ENCODE measurements around the gene STX1B.

STX1B gene

GRCh38 chr16:31033709-31034492 is 23.5 kb upstream of the STX1B start:
- H3K36me3 ChIP-seq (ENCODE audit: low read length), result no peaks in the 10 kb centered on the region

DNA sequence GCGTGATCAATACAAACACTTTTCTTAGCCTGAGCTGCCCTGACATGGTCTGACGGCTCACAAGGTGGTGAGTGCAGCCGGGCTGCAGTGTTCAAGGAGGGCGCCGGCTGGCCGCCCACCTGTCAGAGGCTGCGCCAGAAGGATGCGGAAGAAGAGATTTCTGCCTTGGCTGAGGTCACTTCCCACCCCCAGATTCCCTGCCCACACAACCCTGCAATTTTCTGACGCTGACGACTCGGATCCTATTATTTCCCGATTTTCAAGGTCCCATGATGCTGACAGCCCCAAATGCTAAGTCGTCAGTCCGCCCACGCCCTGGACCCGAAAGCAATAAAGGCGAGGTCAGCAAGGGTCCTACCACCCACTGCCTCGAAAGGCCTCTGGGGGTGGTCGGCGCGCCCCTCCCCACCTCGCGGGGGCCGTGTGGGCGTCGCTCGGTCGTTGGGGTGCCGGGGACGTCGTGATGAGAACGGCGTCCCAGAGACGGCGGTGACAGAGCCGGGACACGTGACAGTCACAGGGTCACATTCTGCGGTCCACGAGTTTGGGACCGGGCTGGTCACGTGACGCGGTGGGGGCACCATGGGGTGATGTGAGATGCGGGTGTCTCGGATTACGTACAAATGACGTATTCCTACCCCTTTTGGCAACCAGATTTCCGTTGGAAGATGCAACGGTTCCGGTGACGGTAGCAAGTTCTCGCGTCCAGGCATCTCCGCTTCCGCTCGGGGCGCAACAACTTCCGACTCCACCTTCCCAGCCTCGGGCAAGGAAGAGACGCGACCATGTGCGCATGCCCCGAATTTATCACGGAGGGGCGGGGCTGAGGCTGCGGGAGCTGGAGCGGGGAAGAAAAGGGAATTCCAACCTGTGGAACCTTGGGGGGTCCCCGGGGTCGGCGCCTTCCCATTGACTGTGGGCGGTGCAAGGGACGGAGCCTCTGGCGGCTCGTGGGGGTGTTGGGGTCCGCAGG is 22.6 kb upstream of the STX1B start, which contains the start of gene STX4:
Gene STX4 (plus strand): TSS at position 823 of the 973 bp plus-strand sequence. CDS start 248 bp downstream, outside the sequence.
- Histone ChIP-seq H3K9me3 (ENCODE audit: insufficient read depth, low read length) (no peaks in the 10 kb centered on the region), H4K20me1 (ENCODE audit: low read depth, low read length) (no peaks in the 10 kb centered on the region), H3K27ac (ENCODE audit: low read depth, low read length) (peak within 1 kb of the TSS; percentile 53), H3F3A (ENCODE audit: insufficient read depth) (peaks cover 10% of the 10 kb centered on the region), H3K27me3 (ENCODE audit: low read length) (no peaks in the 10 kb centered on the region), H3K36me3 (ENCODE audit: low read length) (no peaks in the 10 kb centered on the region), H3K4me3 (ENCODE audit: insufficient read depth, low read length, poor library complexity, severe bottlenecking) (peak within 1 kb of the TSS; percentile 92), H2AFZ (ENCODE audit: low read depth, low read length, severe bottlenecking) (peak within 1 kb of the TSS; percentile 79), H3K9ac (ENCODE audit: low read length) (peak within 1 kb of the TSS; percentile 65), H3K79me2 (ENCODE audit: insufficient read depth, low read length) (no peaks in the 10 kb centered on the region), H3K9me2 (replicated peaks; ENCODE audit: insufficient read depth, low read length) (no peaks in the 10 kb centered on the region), H3K4me2 (ENCODE audit: low read depth, low read length, poor library complexity, severe bottlenecking) (peak within 1 kb of the TSS; percentile 69)
- TF ChIP-seq EZH2phosphoT487 (conservative IDR thresholded peaks at IDR 0.05; ENCODE audit: low read length) (no peak), CTCF (IDR thresholded peaks at IDR 0.05; ENCODE audit: insufficient read depth, low read length, poor library complexity, severe bottlenecking) (no peak)

More at GRCh38 chr16:31033709-31034492, 23.5 kb upstream of the STX1B start:
- Histone ChIP-seq H3K79me2 (ENCODE audit: insufficient read depth, low read length) (no peaks in the 10 kb centered on the region), H3K4me3 (ENCODE audit: insufficient read depth, low read length, poor library complexity, severe bottlenecking) (peak overlapping the region; percentile 92), H3K27ac (ENCODE audit: low read depth, low read length) (peak overlapping the region; percentile 23; the same call in 1 of the 2 replicates), H3K9ac (ENCODE audit: low read length) (peak overlapping the region; percentile 65), H2AFZ (ENCODE audit: low read depth, low read length, severe bottlenecking) (peak overlapping the region; percentile 79), H3K27me3 (ENCODE audit: low read length) (no peaks in the 10 kb centered on the region), H3K9me3 (ENCODE audit: insufficient read depth, low read length) (no peaks in the 10 kb centered on the region), H3K4me2 (ENCODE audit: low read depth, low read length, poor library complexity, severe bottlenecking) (peak overlapping the region; percentile 69), H3F3A (ENCODE audit: insufficient read depth) (peaks cover 10% of the 10 kb centered on the region), H4K20me1 (ENCODE audit: low read depth, low read length) (no peaks in the 10 kb centered on the region), H3K9me2 (replicated peaks; ENCODE audit: insufficient read depth, low read length) (no peaks in the 10 kb centered on the region)
- TF ChIP-seq EZH2phosphoT487 (conservative IDR thresholded peaks at IDR 0.05; ENCODE audit: low read length) (no peak), CTCF (IDR thresholded peaks at IDR 0.05; ENCODE audit: insufficient read depth, low read length, poor library complexity, severe bottlenecking) (no peak)

DNA sequence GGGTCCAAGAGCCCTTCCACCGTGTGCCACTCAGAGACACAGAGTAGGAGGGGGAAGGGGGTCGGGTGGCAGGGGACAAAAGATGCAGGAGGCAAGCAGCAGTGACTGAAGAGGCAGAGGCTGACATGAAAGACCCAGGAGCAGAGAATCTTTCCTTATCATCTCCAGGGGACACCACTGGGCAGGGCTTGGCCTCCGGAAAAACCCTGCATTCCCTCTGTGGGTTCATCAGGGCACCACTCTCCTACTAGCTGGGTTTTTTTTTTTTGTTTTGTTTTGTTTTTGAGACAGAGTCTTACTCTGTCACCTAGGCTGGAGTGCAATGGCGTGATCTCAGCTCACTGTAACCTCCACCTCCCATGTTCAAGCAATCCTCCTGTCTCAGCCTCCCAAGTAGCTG is 20.8 kb upstream of the STX1B start:
- no peak overlapping the region for H3K4me3 ChIP-seq (ENCODE audit: insufficient read depth, low read length, poor library complexity, severe bottlenecking)
- no peaks in the 10 kb centered on the region for H3K36me3 ChIP-seq (ENCODE audit: low read length)
- H3K27me3 ChIP-seq (ENCODE audit: low read length), result no peaks in the 10 kb centered on the region
- TF ChIP-seq EZH2phosphoT487 (conservative IDR thresholded peaks at IDR 0.05; ENCODE audit: low read length) (no peak), CTCF (IDR thresholded peaks at IDR 0.05; ENCODE audit: insufficient read depth, low read length, poor library complexity, severe bottlenecking) (no peak)
- H3K9me3 ChIP-seq (ENCODE audit: insufficient read depth, low read length), result no peaks in the 10 kb centered on the region
- H3K79me2 ChIP-seq (ENCODE audit: insufficient read depth, low read length), result no peaks in the 10 kb centered on the region
- H3K9ac ChIP-seq (ENCODE audit: low read length), result no peak overlapping the region
- no peak overlapping the region for H3K4me2 ChIP-seq (ENCODE audit: low read depth, low read length, poor library complexity, severe bottlenecking)
- H3K9me2 ChIP-seq (replicated peaks; ENCODE audit: insufficient read depth, low read length), result no peaks in the 10 kb centered on the region
- H4K20me1 ChIP-seq (ENCODE audit: low read depth, low read length), result no peaks in the 10 kb centered on the region
- no peak overlapping the region for H2AFZ ChIP-seq (ENCODE audit: low read depth, low read length, severe bottlenecking)
- peaks cover 10% of the 10 kb centered on the region for H3F3A ChIP-seq (ENCODE audit: insufficient read depth)
- H3K27ac ChIP-seq (ENCODE audit: low read depth, low read length), result no peak overlapping the region

All from SU-DHL-6 (cell line).